HG02678 (cell line): Measurements from ENCODE around the gene PAX9.

Source experiments
- ATAC-seq: cut with Tn5 transposase; IDR thresholded peaks from one replicate; pipeline ENCODE4 v1.9.1; 2021; ENCODE audit warnings: mild to moderate bottlenecking, moderate library complexity; ENCODE audit not compliant: unreplicated experiment

The PAX9 gene

DNA sequence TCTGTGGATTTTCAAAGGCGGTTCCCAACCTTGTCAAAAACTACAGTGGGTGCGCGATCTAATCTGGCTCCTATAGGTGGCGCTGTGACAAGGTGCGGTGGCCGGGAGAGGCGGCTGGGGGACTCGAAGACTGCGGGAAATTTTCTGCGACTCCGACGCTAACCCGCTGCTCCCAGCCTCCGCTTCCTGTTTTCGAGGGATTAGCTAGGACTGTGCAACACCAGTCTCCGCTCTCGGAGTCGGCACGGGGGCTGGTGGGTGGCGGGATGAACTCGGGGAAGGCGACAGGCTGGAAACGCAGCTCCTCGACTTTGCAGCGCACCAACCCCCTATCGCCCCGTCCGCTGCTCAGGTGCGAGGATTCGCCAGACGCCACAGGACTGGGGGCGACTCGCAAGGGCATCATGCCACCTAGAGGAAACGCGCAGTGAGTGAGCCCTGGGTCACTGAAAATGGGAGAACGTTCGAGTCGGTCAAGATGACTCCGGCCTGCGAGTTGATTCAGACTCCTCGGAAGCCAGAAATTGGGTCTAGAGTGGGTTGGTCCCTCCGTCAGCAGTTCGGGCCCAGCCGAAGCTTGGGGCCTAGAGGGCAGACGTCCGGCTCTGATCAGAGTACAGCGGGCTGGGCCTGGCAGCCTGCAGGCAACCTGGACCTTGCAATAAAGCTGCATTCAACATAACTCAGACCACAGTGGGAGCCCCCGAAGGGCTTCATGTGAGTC lies 5.5 kb upstream of the PAX9 start:
- ATAC-seq = no peak

DNA sequence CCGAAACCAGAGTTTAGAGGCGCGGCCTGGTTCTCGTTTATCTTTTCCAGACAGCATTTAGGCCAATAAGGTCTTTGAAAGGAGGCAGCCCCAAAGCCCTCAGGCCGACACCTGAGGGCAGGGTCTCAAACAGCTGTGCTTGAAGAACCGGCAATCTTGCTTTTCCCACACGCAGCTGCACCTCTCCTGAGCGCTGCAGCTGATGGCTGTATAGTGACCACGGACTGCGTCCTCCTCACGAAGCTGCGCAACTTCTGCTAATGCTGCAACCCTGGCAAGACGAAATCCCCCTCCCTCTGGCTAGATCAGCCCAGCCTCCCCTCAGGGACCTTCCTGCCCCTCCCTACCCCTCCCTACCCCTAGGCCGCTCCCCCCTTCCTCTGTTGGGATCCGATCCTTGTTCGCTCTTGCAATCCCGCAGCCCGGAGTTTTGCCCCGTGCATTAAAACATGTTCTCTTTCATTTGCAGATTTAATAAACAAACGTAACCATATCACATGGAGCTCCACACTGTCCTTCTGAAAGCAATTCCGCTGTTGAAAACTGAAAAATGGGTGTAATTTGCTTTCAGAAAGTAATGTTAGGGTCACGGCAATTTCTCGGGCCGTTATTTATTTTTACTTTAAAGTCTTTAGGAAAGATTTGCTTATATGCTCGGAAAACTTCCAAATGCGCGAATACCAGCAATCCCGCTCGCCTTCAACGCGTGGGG lies 4.8 kb upstream of the PAX9 start:
- ATAC-seq = no peak

DNA sequence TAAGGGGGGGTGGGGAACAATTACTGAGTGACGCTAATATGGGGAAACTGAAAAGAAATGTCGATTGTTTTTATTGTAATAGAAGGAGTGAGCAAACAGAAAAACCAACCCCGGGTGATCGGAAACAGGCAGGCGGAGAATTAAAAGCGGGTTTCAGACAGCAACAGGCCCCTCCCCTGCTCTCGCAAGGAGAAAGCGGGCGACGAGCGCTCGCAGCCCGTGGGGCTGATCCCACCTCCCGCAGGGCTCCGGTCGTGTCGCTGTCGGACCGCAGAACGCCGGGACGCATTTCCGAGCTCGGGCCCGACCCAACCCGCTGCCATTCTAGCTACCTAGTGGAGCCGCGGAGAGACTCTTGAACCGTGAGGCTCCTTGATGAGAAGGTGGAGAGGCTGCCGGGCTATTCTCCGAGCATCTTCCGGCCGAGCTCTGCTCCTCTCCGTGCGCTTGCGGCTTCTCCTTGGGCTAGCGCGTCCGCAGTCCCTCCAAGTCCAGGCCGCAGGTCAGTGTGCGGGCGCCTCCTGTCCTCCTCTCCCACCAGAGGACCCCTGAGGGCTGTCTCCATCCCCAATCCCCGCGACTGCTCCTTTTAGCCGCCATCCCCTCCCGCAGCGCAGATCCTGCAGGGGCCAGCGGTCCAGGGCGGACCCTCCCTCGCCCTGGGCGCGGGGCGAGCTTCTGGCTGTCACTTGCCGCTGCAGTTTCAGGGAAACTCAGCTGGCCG lies 4.1 kb upstream of the PAX9 start:
- no peak for ATAC-seq

DNA sequence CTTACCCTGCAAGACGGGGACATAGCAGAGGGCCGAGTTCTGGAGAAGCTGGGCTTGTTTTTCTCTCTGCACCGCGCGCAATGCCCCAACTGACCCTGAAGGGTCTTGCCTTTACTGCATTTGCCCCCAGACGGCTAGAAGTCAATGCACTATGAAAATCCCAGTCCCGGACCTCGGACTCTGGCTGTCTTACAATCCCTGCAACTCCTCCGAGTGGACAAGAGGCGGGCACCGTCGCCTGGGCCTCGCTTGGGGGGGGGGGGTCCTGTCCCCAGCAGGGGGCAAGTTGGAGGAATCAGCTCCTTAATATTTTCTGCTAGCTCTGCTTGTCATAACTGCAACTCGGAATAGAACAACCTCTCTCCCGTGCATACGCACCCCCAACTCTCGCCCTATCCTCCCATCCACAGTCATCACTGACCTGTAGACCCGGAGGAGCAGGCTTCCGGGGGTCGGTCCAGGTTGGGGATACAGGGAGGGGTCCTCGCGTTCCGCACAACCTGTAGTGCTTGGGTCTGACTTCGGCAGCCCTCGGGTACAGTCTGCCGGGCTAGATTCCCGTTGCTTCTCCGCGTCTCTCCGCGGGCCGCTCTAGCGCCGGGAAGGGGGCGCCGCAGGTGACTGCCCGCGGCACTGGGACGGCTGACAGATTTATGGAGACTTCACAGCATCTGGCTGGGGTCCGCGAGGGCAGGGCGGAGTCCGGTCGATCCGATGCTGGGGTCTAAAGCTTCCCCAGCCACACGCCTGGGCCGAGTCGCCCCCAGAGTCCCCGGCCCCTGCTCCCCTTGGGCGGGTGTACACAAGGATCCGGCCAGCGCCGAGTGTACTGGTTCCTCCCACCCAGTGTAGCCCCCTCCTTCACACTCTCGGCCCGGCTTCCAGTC lies 3.3 kb upstream of the PAX9 start:
- no peak for ATAC-seq

DNA sequence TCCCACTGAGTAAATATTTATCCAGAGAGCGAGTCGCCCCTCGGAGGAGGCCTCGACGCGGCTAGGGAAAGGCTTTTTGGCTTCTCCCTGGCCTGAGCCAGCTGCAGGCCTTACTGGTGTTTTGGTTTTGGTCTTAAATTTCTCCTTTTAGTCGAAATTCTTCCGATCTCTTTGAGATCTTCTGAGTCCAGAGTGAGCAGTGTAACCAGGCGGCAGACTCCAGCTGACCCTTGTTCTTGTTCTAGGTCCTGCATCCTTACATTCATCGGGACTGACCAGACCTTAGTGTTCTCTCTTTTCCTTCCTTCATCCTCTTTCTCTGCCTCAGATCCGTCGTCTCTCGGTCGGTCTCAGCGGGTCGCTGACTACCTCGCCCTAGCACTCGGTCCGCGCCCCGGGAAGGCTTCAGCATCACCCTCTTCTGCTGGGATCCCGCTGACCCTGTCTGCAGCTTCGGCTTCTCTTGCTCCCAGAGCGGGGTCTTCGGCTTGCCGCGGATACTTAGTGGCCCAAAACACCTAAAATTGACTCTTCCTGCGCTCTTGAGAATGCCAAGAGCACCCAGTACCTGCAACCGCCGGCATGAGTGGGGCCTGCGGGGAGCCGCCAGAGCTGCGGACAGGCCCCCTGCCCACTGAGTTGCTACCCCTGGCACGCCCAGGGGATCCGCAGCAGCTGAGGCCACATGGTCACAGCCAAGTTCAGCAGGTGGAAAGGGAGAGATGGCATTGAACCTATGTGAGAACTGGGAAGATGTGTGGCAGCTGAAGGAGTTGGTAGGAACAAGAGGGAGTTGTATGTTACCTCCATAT lies 2.4 kb upstream of the PAX9 start:
- no peak for ATAC-seq

DNA sequence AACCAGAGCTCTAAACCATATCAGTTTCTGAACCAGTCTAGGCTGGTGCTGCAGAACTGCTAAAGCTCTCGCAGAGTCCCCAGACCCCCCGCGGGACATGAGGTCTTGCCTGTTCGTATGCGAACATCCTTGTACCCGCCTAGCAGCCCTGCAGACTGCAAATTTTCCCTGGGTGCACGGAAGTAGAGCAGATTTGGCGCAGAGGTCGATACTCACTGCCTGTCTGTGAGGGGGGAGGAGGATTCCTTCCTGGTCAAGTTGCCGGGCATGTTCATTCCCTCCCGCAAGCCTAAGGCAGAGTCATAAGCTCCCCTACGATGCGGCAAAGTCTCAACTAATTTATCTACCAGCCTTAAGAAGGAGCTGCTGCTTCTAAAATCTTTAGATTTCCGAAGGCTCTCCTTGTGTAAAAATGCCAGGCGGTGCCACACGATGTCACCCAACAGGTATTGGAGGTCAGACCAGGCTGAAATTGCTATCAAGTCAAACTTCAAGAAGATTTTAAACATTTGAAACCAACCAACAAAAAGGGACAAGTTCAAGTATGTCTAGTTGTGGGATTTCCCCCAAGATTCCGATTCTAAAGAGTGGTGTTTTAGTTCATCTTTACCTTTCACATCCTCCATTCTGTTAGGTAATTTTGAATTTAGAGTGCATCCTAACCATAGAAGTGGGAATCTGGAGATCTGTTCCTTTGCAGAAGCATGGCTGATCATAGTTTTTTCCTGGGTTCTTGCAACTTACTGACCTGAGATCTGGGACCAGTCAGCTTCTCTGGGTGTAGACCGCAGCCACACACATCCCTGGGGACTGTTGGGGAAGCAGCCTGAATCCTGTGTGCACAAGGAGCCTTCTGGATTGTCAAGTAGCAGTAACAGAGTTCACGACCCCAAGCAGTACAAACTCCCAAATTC lies 1.6 kb upstream of the PAX9 start:
- no peak for ATAC-seq

DNA sequence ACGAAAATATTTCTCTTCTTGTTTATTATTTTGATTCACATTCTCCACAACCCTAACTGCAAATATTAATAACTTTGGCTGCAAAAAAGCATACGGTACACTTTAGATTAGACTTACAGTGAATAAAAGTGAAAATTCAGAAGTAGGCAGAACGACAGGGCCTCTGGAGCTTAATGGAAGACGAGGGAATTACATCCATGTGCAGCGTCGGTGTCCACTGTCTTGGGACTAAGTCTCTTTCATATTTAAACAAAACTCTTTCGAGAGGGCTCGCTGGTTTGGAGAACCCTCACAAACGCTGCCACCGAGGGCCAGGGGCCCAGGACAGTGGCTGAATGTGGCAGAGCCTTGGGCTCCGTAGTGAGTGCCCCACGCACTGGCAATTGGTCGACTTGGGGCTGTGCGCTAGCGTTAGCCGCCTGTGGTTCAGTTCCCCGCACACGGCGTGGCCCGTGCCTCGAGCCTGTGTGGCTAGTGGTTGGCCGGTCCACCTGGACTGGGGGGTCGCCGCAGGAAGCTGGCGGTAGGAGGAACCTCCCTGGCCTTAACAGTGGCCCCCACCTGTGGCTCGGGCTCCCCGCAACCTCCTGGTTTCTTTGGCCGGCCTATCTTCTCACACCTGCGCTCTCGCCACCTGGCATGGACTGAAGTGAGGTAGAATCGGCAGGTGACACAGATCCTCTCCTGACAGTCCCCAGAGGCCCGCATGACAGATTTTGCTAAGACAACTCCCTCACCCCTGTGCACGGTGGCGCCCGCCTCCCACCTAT lies 739 bp upstream of the PAX9 start:
- no peak for ATAC-seq

DNA sequence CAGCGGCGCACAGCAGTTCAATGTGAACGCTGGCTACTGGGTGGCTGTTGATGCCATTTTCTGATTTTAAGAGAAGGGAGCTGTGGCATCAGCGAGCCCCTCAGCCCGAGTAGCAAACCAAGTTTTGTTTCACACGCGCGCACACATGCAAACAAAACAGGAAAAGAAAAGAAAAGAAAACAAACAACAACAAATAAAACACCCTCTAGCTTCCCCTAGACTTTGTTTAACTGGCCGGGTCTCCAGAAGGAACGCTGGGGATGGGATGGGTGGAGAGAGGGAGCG lies 540 bp downstream of the PAX9 start:
- ATAC-seq = no peak

DNA sequence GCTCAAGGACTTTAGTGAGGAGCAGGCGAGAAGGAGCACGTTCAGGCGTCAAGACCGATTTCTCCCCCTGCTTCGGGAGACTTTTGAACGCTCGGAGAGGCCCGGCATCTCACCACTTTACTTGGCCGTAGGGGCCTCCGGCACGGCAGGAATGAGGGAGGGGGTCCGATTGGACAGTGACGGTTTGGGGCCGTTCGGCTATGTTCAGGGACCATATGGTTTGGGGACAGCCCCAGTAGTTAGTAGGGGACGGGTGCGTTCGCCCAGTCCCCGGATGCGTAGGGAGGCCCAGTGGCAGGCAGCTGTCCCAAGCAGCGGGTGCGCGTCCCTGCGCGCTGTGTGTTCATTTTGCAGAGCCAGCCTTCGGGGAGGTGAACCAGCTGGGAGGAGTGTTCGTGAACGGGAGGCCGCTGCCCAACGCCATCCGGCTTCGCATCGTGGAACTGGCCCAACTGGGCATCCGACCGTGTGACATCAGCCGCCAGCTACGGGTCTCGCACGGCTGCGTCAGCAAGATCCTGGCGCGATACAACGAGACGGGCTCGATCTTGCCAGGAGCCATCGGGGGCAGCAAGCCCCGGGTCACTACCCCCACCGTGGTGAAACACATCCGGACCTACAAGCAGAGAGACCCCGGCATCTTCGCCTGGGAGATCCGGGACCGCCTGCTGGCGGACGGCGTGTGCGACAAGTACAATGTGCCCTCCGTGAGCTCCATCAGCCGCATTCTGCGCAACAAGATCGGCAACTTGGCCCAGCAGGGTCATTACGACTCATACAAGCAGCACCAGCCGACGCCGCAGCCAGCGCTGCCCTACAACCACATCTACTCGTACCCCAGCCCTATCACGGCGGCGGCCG lies 1.1 kb downstream of the PAX9 start:
- ATAC-seq = no peak

DNA sequence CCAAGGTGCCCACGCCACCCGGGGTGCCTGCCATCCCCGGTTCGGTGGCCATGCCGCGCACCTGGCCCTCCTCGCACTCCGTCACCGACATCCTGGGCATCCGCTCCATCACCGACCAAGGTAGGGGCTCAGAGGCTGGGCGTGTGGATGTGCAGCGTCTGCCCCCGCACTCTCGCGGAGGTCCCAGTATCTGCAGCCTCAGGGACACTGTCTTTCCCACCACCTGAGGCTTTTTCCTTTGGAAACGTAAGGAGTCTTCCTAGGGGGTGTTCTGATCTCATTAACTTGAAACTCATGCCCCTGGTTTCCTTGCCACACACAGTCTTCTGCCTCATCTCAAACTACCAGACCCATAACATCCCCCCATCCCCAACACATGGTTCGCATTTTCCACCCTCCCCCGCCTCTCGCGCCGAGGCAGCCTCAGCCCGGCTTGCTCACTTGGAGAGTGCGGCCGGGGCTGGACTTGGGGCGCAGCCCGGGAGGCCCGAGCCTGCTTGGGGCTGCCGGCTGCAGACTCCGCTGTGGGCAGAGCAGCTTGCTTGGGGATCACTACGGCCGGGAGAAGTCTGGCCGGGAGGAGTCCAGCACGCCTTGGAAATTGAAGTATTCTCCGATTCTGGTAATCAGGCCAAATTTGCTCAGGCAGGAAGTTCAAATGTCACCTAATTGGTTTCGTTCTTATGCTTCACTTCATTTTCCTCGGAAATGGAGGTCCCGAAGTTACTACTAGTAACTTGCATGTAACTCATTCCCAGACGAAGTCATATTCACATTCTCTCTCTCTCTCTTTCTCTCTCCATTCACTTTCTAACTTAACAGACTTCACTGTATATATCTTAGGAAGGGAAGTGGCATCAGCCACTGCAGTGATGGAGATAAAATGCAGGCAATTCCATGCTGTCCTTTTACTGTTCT lies 2.0 kb downstream of the PAX9 start:
- no peak for ATAC-seq

DNA sequence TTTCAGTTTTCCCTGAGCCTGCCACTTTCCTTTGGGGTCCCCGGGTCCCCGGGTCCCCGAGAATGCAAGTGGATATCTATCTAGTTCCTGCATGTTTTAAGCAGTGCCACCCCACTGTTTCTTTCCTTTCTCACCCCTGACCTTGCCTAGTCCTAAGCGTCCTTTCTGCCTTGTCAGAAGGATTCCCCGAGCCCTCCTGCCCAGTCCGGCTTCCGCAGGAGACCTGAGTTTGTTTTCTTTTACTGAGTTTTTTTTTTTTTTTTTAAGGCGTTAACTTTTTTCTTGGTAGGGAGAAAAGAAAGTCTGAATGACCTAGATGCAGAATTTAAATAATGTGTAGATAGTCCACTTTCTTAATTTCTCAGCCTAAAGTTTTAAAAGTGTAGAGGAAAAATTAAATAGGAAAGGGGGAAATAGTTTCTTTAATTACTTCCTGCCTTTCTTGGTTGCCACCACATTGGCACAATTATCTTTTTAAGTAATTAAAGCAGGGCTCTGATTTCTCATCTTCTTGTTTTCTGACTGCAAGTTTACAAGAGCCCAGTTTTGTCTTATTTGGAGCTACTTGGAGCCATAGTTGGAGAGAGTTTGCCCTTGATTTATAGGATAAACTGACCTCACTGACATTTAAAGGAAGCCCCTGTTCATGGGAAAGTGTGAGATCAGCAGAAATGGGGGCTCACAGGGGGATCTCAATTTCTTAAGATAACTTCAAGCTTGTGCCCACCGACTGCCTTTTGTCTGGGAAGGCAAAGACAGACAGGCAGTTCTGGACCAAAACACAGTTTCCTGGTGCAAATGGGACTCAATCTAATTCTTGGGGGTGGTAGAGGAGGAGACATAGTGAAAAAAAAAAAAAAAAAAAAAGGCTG lies 2.9 kb downstream of the PAX9 start:
- no peak for ATAC-seq

DNA sequence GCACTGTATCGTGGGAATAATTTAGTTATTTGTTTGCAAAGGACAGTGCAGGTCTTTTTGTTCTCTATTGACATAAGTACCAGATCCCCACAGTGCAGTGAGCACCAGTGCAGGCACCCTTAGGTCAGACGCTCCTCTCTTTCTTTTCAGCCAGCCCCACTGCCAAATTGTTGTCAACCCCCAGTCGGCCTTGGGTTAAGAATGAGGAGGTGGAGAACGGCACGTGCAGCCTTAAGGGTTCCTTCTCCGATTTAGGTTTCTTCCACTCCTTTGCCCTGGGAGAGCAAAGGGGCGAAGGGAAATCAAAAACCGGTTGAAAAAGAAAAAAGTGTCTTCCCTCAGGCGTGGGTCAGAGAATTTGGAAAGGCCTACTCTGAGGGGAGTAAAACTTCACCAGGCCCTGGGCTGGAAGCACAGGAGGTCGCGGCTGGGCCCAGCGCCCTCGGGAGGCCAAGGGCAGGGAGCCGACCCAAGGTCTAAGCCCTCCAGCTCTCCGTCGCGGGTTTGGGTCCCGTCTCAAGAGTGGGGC lies 4.3 kb downstream of the PAX9 start:
- no peak for ATAC-seq

DNA sequence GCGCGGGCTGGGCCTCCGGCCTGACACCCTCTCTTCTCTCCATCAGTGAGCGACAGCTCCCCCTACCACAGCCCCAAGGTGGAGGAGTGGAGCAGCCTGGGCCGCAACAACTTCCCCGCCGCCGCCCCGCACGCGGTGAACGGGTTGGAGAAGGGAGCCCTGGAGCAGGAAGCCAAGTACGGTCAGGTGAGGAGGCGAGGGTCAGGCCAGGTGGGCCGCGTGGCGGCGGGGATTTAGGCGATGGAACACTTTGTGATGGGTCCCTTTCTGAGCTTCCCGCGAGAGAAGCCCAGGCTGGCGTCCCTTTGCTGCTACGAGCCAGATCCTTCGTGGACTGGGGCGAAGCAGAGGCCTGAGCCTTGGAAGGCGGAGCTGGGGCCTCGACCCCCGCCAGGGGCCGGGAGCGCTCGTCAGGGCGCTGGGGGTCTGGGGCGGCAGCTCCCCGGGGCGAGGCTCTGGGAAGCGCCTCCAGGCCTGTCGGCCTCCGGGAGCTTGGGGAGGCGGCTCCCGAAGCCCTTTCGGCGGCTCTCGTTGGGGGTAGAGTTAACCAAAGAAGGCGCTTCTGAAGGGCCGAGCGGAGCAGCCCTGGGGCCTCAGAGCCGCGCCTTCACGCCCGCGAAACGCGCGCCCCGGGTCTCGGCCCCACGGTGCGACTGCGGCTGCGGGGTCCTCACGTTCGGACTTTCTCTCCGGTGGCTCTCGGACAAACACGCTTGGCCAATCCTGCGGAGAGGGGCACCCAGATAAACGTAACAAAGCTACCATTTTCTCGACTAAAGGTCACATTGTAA lies 5.0 kb downstream of the PAX9 start:
- ATAC-seq = no peak

DNA sequence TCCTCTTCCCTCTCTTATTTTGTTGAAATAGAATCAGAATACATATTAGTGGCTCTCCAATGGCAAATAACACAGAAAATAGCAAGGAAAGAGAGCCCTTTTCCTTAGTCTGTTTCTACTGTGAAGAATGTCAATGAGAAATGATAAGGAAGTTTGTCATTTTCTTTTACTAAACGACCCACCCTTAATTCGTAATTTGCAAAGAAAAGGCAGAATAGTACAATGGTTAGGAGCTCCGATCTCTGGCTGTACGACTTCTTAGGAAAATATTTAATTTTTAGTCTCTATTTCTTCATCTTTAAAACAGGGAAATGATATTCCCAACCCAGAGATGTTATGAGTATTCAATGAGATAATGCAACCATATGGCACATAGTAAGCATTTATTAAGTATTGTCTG lies 6.0 kb downstream of the PAX9 start:
- ATAC-seq = no peak

DNA sequence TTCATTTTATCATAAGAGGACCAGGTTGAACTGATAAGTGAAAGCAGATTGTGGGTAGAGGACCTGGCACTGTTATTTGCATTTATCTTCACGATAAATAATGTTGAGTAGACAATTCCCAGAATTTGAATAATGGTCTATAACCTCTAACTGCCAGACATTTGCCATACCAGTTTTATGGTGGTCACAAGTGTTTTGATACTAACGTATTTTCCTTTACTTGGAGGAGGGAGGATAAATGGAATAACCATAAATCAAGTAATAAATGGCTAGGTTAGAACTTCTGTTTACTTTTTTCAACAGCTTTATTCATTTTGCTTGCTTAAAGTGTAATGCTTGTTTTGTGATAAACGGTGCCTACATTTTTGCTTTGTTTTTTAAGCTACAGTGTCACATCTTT lies 9.5 kb downstream of the PAX9 start:
- ATAC-seq = no peak
